ENCODE measurements around the gene MT1B.

- TF ChIP-seq POLR2AphosphoS5 (IDR thresholded peaks at IDR 0.05; ENCODE audit: low read depth, low read length) (no peak), POLR2A (IDR thresholded peaks at IDR 0.05; ENCODE audit: low read depth, low read length) (no peak), TAF1 (IDR thresholded peaks at IDR 0.05; ENCODE audit: borderline replicate concordance, low read depth, low read length) (no peak)
These were observed 45.6 kb upstream of the MT1B start for GRCh38 chr16:56606071-56606475.
